GM12891 (cell line): ENCODE results near the gene ATXN7L1.

Experiments
- DNase-seq: peaks from one replicate; pipeline ENCODE4 v3.0.0; 2011; ENCODE audit warnings: low spot score; ENCODE audit not compliant: insufficient read length
- FAIRE-seq: peaks from 2 replicates; lab custom pipeline; 2011; peaks lifted over from hg19 to GRCh38; lab: Jason Lieb, UNC
- PAX5 ChIP-seq: IDR thresholded peaks from 2 replicates; pipeline ENCODE4 v1.6.1; 2011; ENCODE audit warnings: low read length, moderate library complexity, mild to moderate bottlenecking; ENCODE audit not compliant: insufficient read depth, severe bottlenecking
- POLR2A ChIP-seq: IDR thresholded peaks from 2 replicates; pipeline ENCODE4 v1.6.1; 2011; ENCODE audit warnings: low read depth, low read length, control low read depth
- POLR2AphosphoS5 ChIP-seq: IDR thresholded peaks from 2 replicates; pipeline ENCODE4 v1.6.1; 2011; ENCODE audit warnings: low read depth, low read length, control low read depth
- POU2F2 ChIP-seq: IDR thresholded peaks from 2 replicates; pipeline ENCODE4 v1.6.1; 2011; ENCODE audit warnings: low read depth, mild to moderate bottlenecking, control low read depth, low read length, moderate library complexity
- SPI1 ChIP-seq: IDR thresholded peaks from 2 replicates; pipeline ENCODE4 v1.6.1; 2011; ENCODE audit warnings: low read depth, low read length, control low read depth
- TAF1 ChIP-seq: IDR thresholded peaks from 2 replicates; pipeline ENCODE4 v1.6.1; 2011; ENCODE audit warnings: low read depth, low read length, control low read depth

The ATXN7L1 gene

GRCh38 chr7:105625986-105626385 lies 250.4 kb downstream of the ATXN7L1 start:
- DNase-seq (no peak), FAIRE-seq (no peak)
- TF ChIP-seq POLR2A: no peak
- TF ChIP-seq POLR2AphosphoS5: no peak
- TF ChIP-seq PAX5: no peak
- no peak for TF ChIP-seq TAF1
- no peak for TF ChIP-seq POU2F2
- no peak for TF ChIP-seq SPI1

GRCh38 chr7:105623906-105624305 lies 252.5 kb downstream of the ATXN7L1 start:
- FAIRE-seq (no peak), DNase-seq (no peak)
- no peak for TF ChIP-seq TAF1
- no peak for TF ChIP-seq POU2F2
- TF ChIP-seq SPI1: no peak
- TF ChIP-seq PAX5: no peak
- TF ChIP-seq POLR2AphosphoS5: no peak
- TF ChIP-seq POLR2A: no peak

- TF ChIP-seq SPI1: no peak
- no peak for TF ChIP-seq POLR2AphosphoS5
- TF ChIP-seq PAX5: no peak
- no peak for TF ChIP-seq POLR2A
- TF ChIP-seq POU2F2: no peak
- TF ChIP-seq TAF1: no peak
- FAIRE-seq (no peak), DNase-seq (no peak)
These were observed 253.0 kb downstream of the ATXN7L1 start for GRCh38 chr7:105623378-105623777.

GRCh38 chr7:105622106-105622731 lies 254.2 kb downstream of the ATXN7L1 start:
- DNase-seq: no peak
- no peak for FAIRE-seq
- no peak for TF ChIP-seq POLR2AphosphoS5
- TF ChIP-seq POU2F2: no peak

GRCh38 chr7:105621617-105622016 lies 254.8 kb downstream of the ATXN7L1 start:
- TF ChIP-seq SPI1 (no peak), POLR2A (no peak), POU2F2 (no peak), PAX5 (no peak), TAF1 (no peak), POLR2AphosphoS5 (no peak)
- no peak for FAIRE-seq
- DNase-seq: no peak

GRCh38 chr7:105621176-105621575 lies 255.2 kb downstream of the ATXN7L1 start:
- FAIRE-seq: no peak

GRCh38 chr7:105619590-105619989 lies 256.8 kb downstream of the ATXN7L1 start:
- FAIRE-seq (no peak), DNase-seq (no peak)
- no peak for TF ChIP-seq TAF1
- TF ChIP-seq POLR2AphosphoS5: no peak
- TF ChIP-seq SPI1: no peak
- TF ChIP-seq POU2F2: no peak

More at GRCh38 chr7:105621176-105621575, 255.2 kb downstream of the ATXN7L1 start:
- no peak for DNase-seq
- TF ChIP-seq POLR2A (no peak), PAX5 (no peak), POLR2AphosphoS5 (no peak), TAF1 (no peak), SPI1 (no peak), POU2F2 (no peak)

GRCh38 chr7:105618016-105618296 lies 258.4 kb downstream of the ATXN7L1 start:
- TF ChIP-seq POLR2A (no peak), POLR2AphosphoS5 (no peak), PAX5 (no peak), POU2F2 (no peak), SPI1 (no peak), TAF1 (no peak)
- no peak for FAIRE-seq

GRCh38 chr7:105617280-105618015 lies 259.0 kb downstream of the ATXN7L1 start:
- FAIRE-seq: no peak
- no peak for DNase-seq
- no peak for TF ChIP-seq POLR2A
- TF ChIP-seq TAF1: no peak
- no peak for TF ChIP-seq POU2F2
- no peak for TF ChIP-seq POLR2AphosphoS5
- no peak for TF ChIP-seq SPI1
- no peak for TF ChIP-seq PAX5

More at GRCh38 chr7:105618016-105618296, 258.4 kb downstream of the ATXN7L1 start:
- DNase-seq: no peak

- DNase-seq: no peak
- no peak for FAIRE-seq
- TF ChIP-seq POLR2AphosphoS5: no peak
- no peak for TF ChIP-seq PAX5
- TF ChIP-seq SPI1: no peak
- TF ChIP-seq POLR2A: no peak
- TF ChIP-seq POU2F2: no peak
- no peak for TF ChIP-seq TAF1
These were observed 262.0 kb downstream of the ATXN7L1 start for GRCh38 chr7:105614341-105614840.
